ENCODE data around the gene LCP1. TPM values are rescaled to one million over a fixed set of nuclear protein-coding genes. Genes with fewer than 3 reads are reported as not detected.

The LCP1 gene
- total RNA-seq, 1 donor from 2014 or later = 8.4 TPM

DNA sequence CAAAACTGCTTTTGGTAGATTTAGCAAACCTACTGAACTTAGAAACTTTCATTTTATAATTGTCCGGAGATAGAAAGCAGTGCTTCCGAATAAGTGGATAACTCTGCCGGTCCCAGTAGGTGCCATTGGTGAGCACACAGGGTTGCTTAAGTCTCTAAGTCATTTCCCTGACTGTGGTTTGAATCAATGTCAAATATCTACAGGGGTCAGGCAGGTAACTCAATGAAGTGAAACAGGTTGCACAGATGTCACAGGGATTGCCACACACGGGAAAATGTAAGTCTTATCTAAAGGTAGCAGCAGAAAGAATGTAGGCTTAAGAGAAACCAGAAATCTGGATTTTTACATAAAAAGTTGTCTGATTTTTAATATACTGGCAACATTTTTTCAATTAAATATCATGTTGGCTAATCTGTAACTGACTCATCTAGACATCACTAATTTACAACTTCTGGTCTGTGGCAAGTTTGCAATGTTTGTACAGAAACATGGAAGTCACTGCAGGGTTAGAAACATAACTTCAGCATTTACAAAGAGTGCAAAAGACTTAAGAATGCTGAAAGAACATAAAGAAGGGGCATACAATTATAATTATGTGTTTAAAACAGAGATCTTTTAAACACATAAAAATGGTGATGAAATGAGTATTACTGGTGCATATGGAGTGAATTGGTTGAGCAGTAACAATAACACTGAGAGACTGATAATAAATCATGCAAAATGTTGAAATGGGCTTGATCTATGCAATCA, 15.5 kb upstream of the LCP1 start:
- FAIRE-seq (no peak), DNase-seq (ENCODE audit: low read depth) (no peak)
- Histone ChIP-seq H3K4me3 (ENCODE audit: insufficient read depth, low read depth, low read length) (no peak overlapping the region), H4K20me1 (ENCODE audit: insufficient read depth, low read length) (no peaks in the 10 kb centered on the region), H3K27ac (ENCODE audit: low read depth, low read length) (no peak overlapping the region), H3K79me2 (ENCODE audit: insufficient read depth, low read length) (no peaks in the 10 kb centered on the region), H3K4me1 (ENCODE audit: insufficient read depth, low read length) (no peaks in the 10 kb centered on the region), H3K4me2 (ENCODE audit: low read length) (no peak overlapping the region), H2AFZ (ENCODE audit: low read depth, low read length) (no peak overlapping the region), H3K27me3 (ENCODE audit: insufficient read depth, low read length) (no peaks in the 10 kb centered on the region), H3K9me3 (ENCODE audit: insufficient read depth, low read depth, low read length) (no peaks in the 10 kb centered on the region), H3K9ac (ENCODE audit: low read length) (no peak overlapping the region), H3K36me3 (ENCODE audit: insufficient read depth, low read length) (no peaks in the 10 kb centered on the region)
- Mint-ChIP-seq H3K9me3 (ENCODE audit: unreplicated experiment) (no peaks in the 10 kb centered on the region), H3K27ac (ENCODE audit: unreplicated experiment) (no peak overlapping the region), H3K4me1 (ENCODE audit: low read depth, unreplicated experiment) (peaks cover 4% of the 10 kb centered on the region), H3K4me3 (ENCODE audit: unreplicated experiment) (no peak overlapping the region), H3K36me3 (ENCODE audit: low read depth, unreplicated experiment) (no peaks in the 10 kb centered on the region), H3K27me3 (ENCODE audit: low read depth, unreplicated experiment) (no peaks in the 10 kb centered on the region)
- TF ChIP-seq EZH2 (IDR thresholded peaks at IDR 0.05; ENCODE audit: insufficient read depth, low read length) = no peak
- TF ChIP-seq, protein P1, sequence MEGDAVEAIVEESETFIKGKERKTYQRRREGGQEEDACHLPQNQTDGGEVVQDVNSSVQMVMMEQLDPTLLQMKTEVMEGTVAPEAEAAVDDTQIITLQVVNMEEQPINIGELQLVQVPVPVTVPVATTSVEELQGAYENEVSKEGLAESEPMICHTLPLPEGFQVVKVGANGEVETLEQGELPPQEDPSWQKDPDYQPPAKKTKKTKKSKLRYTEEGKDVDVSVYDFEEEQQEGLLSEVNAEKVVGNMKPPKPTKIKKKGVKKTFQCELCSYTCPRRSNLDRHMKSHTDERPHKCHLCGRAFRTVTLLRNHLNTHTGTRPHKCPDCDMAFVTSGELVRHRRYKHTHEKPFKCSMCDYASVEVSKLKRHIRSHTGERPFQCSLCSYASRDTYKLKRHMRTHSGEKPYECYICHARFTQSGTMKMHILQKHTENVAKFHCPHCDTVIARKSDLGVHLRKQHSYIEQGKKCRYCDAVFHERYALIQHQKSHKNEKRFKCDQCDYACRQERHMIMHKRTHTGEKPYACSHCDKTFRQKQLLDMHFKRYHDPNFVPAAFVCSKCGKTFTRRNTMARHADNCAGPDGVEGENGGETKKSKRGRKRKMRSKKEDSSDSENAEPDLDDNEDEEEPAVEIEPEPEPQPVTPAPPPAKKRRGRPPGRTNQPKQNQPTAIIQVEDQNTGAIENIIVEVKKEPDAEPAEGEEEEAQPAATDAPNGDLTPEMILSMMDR (IDR thresholded peaks at IDR 0.05; ENCODE audit: insufficient read depth, low read depth, low read length) = no peak

DNA sequence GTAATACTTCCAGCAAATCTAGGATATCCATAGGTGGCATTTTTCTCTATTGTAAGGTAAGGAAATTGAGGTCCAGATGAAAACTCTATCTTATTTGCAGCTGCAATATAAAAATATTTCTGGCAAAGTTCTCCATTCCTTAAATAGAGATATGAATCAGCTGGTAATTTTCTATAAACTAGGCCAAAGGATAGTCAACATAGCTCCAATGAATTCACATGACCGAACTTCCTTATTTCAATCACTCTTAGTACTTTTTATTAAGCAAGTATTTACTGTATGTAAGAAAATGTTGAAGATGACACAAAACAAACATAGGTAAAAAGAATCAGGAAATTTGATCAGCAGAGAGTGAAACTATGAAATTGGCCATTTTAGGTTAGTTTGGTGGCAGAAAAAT, 13.0 kb upstream of the LCP1 start:
- Mint-ChIP-seq H3K9me3 (ENCODE audit: unreplicated experiment) (no peaks in the 10 kb centered on the region), H3K36me3 (ENCODE audit: low read depth, unreplicated experiment) (no peaks in the 10 kb centered on the region), H3K27ac (ENCODE audit: unreplicated experiment) (no peak overlapping the region), H3K4me3 (ENCODE audit: unreplicated experiment) (no peak overlapping the region), H3K27me3 (ENCODE audit: low read depth, unreplicated experiment) (no peaks in the 10 kb centered on the region), H3K4me1 (ENCODE audit: low read depth, unreplicated experiment) (no peaks in the 10 kb centered on the region)
- DNase-seq (ENCODE audit: low read depth) (no peak), FAIRE-seq (no peak)
- Histone ChIP-seq H3K79me2 (ENCODE audit: insufficient read depth, low read length) (no peaks in the 10 kb centered on the region), H3K27ac (ENCODE audit: low read depth, low read length) (no peak overlapping the region), H3K36me3 (ENCODE audit: insufficient read depth, low read length) (no peaks in the 10 kb centered on the region), H4K20me1 (ENCODE audit: insufficient read depth, low read length) (no peaks in the 10 kb centered on the region), H3K4me1 (ENCODE audit: insufficient read depth, low read length) (no peaks in the 10 kb centered on the region), H3K4me3 (ENCODE audit: insufficient read depth, low read depth, low read length) (no peak overlapping the region), H3K27me3 (ENCODE audit: insufficient read depth, low read length) (no peaks in the 10 kb centered on the region), H3K9me3 (ENCODE audit: insufficient read depth, low read depth, low read length) (no peaks in the 10 kb centered on the region), H3K9ac (ENCODE audit: low read length) (no peak overlapping the region), H2AFZ (ENCODE audit: low read depth, low read length) (no peak overlapping the region), H3K4me2 (ENCODE audit: low read length) (no peak overlapping the region)
- TF ChIP-seq, protein P1 (IDR thresholded peaks at IDR 0.05; ENCODE audit: insufficient read depth, low read depth, low read length) = no peak
- no peak for TF ChIP-seq EZH2 (IDR thresholded peaks at IDR 0.05; ENCODE audit: insufficient read depth, low read length)

DNA sequence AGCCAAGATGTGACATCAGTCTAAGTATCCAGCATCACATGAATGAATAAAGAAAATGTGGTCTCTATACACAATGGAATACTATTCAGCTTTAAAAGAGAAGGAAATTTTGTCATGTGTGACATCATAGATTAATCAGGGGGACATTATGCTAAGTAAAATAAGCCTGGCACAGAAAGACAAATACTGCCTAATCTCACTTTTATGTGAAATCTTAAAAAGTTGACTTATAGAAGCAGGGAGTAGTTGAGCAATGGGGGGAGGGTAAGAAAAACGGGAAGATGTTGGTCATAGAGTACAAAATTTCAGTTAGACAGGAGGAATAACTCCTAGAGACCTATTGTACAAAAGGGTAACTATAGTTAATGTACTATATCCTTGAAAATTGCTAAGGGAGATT, 10.4 kb upstream of the LCP1 start:
- Mint-ChIP-seq H3K9me3 (ENCODE audit: unreplicated experiment) (no peaks in the 10 kb centered on the region), H3K27me3 (ENCODE audit: low read depth, unreplicated experiment) (no peaks in the 10 kb centered on the region), H3K36me3 (ENCODE audit: low read depth, unreplicated experiment) (no peaks in the 10 kb centered on the region), H3K4me3 (ENCODE audit: unreplicated experiment) (no peak overlapping the region), H3K4me1 (ENCODE audit: low read depth, unreplicated experiment) (no peaks in the 10 kb centered on the region), H3K27ac (ENCODE audit: unreplicated experiment) (no peak overlapping the region)
- Histone ChIP-seq H3K79me2 (ENCODE audit: insufficient read depth, low read length) (no peaks in the 10 kb centered on the region), H3K9me3 (ENCODE audit: insufficient read depth, low read depth, low read length) (no peaks in the 10 kb centered on the region), H3K4me2 (ENCODE audit: low read length) (no peak overlapping the region), H3K9ac (ENCODE audit: low read length) (no peak overlapping the region), H3K4me3 (ENCODE audit: insufficient read depth, low read depth, low read length) (no peak overlapping the region), H3K36me3 (ENCODE audit: insufficient read depth, low read length) (no peaks in the 10 kb centered on the region), H2AFZ (ENCODE audit: low read depth, low read length) (no peak overlapping the region), H4K20me1 (ENCODE audit: insufficient read depth, low read length) (no peaks in the 10 kb centered on the region), H3K27ac (ENCODE audit: low read depth, low read length) (no peak overlapping the region), H3K27me3 (ENCODE audit: insufficient read depth, low read length) (no peaks in the 10 kb centered on the region), H3K4me1 (ENCODE audit: insufficient read depth, low read length) (no peaks in the 10 kb centered on the region)
- no peak for TF ChIP-seq EZH2 (IDR thresholded peaks at IDR 0.05; ENCODE audit: insufficient read depth, low read length)
- TF ChIP-seq, protein P1 (IDR thresholded peaks at IDR 0.05; ENCODE audit: insufficient read depth, low read depth, low read length) = no peak
- FAIRE-seq (no peak), DNase-seq (ENCODE audit: low read depth) (no peak)
